Right atrium auricular region (tissue), 2 donors: Measurements from ENCODE around the gene MAN1A2. TPM values are rescaled to one million over a fixed set of nuclear protein-coding genes. Genes with fewer than 3 reads are reported as not detected.

Experiments used
- DNase-seq: peaks from one replicate; pipeline ENCODE4 v3.0.0-alpha.2; 2019; ENCODE audit warnings: low spot score
- H3K27ac ChIP-seq, 2 donors: fragments of 200-600 bp; sonication (generic); 1 replicate in 1 of 2; 2 replicates in 1 of 2; pipeline ENCODE4 v1.5.1; 2016 to 2019
- H3K27me3 ChIP-seq, 2 donors: fragments of 200-600 bp; sonication (generic); one replicate each; pipeline versions ENCODE4 v1.5.1 to v1.6.0; 2017 to 2019
- H3K36me3 ChIP-seq: fragments of 200-600 bp; sonication (generic); one replicate; pipeline ENCODE4 v1.5.1; 2016
- H3K4me1 ChIP-seq, 2 donors: fragments of 200-600 bp; sonication (generic); one replicate each; pipeline versions ENCODE4 v1.5.1 to v1.6.0; 2017 to 2019
- H3K4me3 ChIP-seq, 2 donors: fragments of 200-600 bp; sonication (generic); 1 replicate in 1 of 2; 2 replicates in 1 of 2; pipeline ENCODE4 v1.5.1; 2017 to 2019; ENCODE audit warnings: mild to moderate bottlenecking in 1 of 2, moderate library complexity in 1 of 2
- H3K9me3 ChIP-seq, 2 donors: fragments of 200-600 bp; sonication (generic); one replicate each; pipeline ENCODE4 v1.5.1; 2019
- total RNA-seq, 2 donors: library from RNA; depleted of rRNA; stranded (reverse); fragments of >200 nt; gene quantifications; one replicate each; pipeline ENCODE4 v1.1.0, GENCODE V29; 2016
- TF ChIP-seq, protein P1 (sequence below), 2 donors: fragments of 200-600 bp; sonication (generic); IDR thresholded peaks; one replicate each; pipeline ENCODE4 v1.5.1; 2019; ENCODE audit warnings: antibody characterized with exemption in 2 of 2

MAN1A2 gene
- total RNA-seq, 2 donors from 2014 or later = 26.7 to 52.7 TPM

DNA sequence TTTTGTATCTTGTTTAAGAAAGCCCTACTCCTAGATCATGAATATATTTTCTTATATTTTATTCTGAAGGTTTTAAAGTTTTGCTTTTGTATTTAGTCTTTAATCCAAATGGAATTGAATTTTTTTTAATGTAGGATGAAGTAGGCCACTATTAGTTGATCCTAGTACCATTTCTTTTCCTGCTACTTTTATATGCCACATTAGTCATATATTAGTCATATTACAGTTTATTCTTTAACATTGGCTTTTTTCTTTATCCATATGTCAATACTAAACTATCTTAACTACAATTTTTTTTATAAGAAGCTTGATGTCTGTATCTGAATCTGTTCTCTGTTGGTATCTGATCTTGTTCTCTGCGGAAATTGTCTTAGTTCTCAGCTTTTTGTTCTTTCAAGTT is 48.8 kb downstream of the MAN1A2 start:
- TF ChIP-seq, protein P1, sequence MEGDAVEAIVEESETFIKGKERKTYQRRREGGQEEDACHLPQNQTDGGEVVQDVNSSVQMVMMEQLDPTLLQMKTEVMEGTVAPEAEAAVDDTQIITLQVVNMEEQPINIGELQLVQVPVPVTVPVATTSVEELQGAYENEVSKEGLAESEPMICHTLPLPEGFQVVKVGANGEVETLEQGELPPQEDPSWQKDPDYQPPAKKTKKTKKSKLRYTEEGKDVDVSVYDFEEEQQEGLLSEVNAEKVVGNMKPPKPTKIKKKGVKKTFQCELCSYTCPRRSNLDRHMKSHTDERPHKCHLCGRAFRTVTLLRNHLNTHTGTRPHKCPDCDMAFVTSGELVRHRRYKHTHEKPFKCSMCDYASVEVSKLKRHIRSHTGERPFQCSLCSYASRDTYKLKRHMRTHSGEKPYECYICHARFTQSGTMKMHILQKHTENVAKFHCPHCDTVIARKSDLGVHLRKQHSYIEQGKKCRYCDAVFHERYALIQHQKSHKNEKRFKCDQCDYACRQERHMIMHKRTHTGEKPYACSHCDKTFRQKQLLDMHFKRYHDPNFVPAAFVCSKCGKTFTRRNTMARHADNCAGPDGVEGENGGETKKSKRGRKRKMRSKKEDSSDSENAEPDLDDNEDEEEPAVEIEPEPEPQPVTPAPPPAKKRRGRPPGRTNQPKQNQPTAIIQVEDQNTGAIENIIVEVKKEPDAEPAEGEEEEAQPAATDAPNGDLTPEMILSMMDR (IDR thresholded peaks at IDR 0.05) = no peak

DNA sequence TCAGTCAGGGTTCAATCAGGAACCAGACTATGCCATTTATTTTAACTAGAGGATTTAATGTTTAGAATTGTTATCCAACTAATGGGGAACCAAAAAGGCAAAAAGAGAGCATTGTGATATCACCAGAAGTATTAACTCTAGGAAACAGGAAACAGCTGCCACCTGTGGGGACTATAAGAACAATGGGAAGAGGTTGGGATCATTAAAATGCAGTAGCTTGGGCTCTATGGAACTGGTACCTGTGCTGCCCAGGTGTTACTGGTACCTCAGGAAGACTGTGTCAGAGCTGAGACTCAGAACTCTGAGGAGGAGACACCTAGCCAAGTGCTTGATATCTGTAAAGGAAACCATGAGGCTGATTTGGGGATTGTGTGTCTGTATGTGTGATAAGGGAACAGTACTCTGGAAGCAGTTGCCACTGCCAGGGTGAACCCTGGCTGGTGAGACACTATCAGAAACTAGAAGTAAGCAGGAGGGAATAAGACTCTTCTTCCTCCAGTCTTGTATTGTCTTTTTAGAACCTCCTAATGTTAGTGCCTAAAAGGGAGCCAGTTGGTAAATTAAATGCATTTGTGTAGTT is 49.4 kb downstream of the MAN1A2 start:
- Histone ChIP-seq H3K27ac (no peak overlapping the region), H3K4me1 (peaks cover 0 to 4% of the 10 kb centered on the region in 2 donors), H3K9me3 (no peaks in the 10 kb centered on the region), H3K36me3 (no peaks in the 10 kb centered on the region), H3K27me3 (no peaks in the 10 kb centered on the region), H3K4me3 (no peak overlapping the region)
- TF ChIP-seq, protein P1 (IDR thresholded peaks at IDR 0.05) = no peak
- no peak for DNase-seq

More for the DNA sequence above, 48.8 kb downstream of the MAN1A2 start:
- DNase-seq = no peak
- H3K27ac ChIP-seq = no peak overlapping the region
- no peak overlapping the region for H3K4me3 ChIP-seq
- no peaks in the 10 kb centered on the region for H3K9me3 ChIP-seq
- no peaks in the 10 kb centered on the region for H3K36me3 ChIP-seq
- no peaks in the 10 kb centered on the region for H3K27me3 ChIP-seq
- peaks cover 0 to 4% of the 10 kb centered on the region in 2 donors for H3K4me1 ChIP-seq

DNA sequence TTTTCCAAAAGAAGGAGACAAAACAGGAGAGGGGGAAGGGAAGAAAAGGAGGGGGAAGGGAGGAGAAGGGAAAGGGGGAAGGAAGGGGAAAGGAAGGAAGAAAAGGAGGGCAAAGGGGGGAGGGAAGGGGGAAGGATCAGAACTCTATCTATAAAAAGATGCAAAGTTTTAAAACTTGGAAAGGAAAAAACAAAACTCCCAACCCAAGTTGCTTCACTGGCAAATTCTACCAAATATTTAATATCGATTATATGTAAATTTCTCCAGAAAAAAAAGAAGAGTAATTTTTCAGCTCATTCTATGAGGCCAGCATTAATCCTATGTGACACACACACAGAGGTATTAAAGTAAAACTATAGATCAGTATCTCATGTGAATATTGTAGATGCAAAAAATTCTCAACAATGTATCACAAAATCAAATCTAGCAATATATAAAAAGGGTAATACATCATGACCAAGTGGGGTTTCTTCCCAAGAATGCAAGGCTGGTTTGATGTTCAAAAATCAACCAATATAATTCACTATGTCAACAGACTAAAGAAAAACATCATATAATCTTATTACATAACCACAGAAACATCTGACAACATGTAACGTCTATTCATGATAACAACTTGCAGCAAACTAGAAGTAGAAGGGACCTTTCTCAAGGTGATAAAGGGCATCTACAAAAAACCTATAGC is 57.9 kb downstream of the MAN1A2 start:
- TF ChIP-seq, protein P1 (IDR thresholded peaks at IDR 0.05) = no peak
- H3K36me3 ChIP-seq = no peaks in the 10 kb centered on the region
- H3K9me3 ChIP-seq = peaks cover 3 to 15% of the 10 kb centered on the region in 2 donors
- no peaks in the 10 kb centered on the region for H3K27me3 ChIP-seq
- no peak for DNase-seq
- H3K4me3 ChIP-seq = no peak overlapping the region
- no peaks in the 10 kb centered on the region for H3K4me1 ChIP-seq
- H3K27ac ChIP-seq = no peak overlapping the region

DNA sequence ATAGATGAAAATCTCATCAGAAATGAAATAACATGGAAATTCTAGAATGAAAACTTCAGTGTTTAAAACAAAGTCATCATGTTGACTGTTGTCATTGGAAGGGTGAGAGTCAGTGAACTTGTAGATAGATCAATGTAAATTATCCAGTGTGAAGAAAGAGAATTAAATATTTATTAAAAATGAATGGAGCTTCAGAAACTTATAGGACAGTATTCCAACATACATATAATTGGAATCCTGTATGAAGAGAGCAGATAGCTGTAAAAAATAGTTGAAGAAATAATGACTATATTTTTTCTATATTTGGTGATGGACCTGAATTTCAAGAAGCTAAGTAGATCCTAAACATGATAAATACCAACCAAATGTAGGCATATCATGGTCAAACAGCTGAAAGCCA is 60.0 kb downstream of the MAN1A2 start:
- TF ChIP-seq, protein P1 (IDR thresholded peaks at IDR 0.05) = no peak
- Histone ChIP-seq H3K27ac (no peak overlapping the region), H3K4me1 (no peaks in the 10 kb centered on the region), H3K27me3 (no peaks in the 10 kb centered on the region), H3K9me3 (peaks cover 3 to 15% of the 10 kb centered on the region in 2 donors), H3K4me3 (no peak overlapping the region), H3K36me3 (no peaks in the 10 kb centered on the region)
- no peak for DNase-seq

DNA sequence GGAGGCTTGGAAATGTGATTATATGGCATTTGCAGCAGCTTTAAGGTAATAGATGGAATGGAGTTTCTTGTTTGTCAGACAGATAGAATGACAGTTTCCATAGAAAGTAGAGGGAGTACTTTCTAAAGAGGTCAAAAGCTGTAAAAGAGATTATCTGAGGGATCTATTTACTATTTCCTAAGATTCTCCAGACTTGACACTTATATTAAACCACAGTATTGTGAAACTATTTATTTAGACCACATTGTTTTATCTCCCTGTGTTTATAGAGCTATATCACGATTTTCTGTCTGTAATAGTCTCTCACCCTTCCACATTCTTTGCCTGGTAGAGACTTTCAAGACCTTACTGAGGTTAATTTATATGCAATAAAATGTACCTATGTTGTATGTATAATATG is 66.7 kb downstream of the MAN1A2 start:
- H3K9me3 ChIP-seq = no peaks in the 10 kb centered on the region
- H3K36me3 ChIP-seq = no peaks in the 10 kb centered on the region
- H3K4me3 ChIP-seq = no peak overlapping the region
- H3K27me3 ChIP-seq = no peaks in the 10 kb centered on the region
- H3K4me1 ChIP-seq = no peaks in the 10 kb centered on the region
- no peak overlapping the region for H3K27ac ChIP-seq
- no peak for DNase-seq
- TF ChIP-seq, protein P1 (IDR thresholded peaks at IDR 0.05) = no peak
